GM19463 (cell line): ENCODE data around the gene VPS26B.
"Not testable (repeated sequence)": the region's sequence is repeated elsewhere in the genome, so short reads cannot be mapped to it uniquely, and the experiment has no call there.

Source experiments
- ATAC-seq: cut with Tn5 transposase; IDR thresholded peaks from one replicate; pipeline ENCODE4 v1.9.1; 2021; ENCODE audit warnings: mild to moderate bottlenecking, moderate library complexity; ENCODE audit not compliant: unreplicated experiment

Gene VPS26B

DNA sequence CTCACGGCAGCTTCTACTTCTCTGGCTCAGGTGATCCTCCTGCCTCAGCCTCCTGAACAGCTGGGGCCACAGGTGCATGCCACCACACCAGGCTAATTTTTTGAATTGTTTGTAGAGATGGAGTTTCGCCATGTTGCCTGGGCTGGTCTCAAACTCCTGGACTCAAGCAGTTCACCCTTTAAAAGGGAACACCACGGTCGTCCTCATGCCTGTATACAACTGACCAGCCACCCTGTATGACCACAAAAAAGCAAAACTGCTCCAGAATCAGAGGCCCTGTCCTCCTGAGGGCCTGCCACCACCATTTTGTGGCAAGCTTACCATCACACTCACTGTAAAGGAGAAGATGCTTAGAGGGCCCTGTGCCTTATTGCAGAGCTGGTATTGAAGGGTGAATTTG is 53.9 kb downstream of the VPS26B start:
- ATAC-seq: no peak

DNA sequence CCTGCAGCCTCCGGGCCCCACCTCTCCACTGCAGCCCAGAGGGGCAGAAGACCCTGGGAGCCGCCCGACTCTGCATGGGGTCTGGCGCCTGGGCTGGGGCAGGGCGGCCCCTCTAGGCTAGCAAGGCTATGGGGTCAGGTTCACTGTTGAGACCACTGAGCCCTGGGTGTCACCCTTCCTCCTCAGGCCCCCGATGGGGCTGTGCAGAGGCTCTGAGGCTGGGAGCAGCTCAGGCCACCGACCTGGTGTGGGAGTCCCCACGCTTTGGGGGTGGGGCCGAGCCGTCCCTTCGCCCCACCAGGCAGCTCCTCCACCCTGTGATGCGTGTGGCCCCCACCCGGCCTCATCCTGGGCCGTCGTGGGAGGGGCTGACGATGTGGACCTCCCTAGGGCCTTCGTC is 57.2 kb downstream of the VPS26B start:
- ATAC-seq: not testable (repeated sequence)

DNA sequence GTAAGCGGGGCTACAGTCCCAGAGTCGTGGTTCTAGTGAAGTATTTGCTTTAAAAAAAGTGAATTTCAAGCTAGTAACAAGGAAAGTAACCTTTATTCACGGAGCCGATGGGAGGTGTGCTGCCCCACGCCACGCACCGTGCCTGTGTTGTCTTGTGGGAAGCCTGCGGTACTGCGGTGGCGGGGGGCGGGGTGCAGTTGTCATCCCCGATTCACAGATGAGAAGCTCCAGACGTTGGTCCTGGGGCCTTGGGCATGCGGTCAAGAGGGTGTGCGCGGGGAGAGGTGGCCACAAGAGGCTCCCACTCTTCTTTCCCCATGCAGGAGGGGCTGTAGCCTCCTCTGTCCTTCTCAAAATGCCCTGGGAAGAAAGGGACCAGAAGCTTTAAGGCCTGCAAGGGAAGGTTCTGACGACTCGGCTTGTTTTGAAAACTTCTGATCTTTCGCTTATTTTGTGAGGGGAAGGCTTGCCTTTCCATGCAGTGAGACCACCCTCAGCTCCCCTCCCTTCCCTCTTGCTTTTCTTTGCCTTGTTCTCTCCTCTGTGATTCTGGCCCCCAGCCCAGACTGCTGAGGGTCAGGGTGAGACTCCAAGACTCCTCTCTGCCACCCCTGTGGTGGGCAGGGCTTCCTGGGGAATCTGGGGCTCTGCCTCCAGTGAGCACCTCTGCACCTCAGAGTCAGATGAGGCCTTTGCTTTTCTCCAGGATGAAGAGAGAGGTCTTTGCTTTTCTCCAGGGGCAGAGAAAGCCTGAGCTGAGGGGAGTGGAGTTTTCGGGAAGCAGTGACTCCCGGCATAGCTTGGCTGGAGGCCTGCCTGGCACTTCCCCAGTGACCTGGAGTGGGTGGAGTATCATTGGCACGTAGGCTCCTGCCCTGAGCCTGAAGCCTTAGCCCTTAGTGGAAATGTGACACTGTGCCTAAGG is 57.9 kb downstream of the VPS26B start:
- ATAC-seq: no peak

DNA sequence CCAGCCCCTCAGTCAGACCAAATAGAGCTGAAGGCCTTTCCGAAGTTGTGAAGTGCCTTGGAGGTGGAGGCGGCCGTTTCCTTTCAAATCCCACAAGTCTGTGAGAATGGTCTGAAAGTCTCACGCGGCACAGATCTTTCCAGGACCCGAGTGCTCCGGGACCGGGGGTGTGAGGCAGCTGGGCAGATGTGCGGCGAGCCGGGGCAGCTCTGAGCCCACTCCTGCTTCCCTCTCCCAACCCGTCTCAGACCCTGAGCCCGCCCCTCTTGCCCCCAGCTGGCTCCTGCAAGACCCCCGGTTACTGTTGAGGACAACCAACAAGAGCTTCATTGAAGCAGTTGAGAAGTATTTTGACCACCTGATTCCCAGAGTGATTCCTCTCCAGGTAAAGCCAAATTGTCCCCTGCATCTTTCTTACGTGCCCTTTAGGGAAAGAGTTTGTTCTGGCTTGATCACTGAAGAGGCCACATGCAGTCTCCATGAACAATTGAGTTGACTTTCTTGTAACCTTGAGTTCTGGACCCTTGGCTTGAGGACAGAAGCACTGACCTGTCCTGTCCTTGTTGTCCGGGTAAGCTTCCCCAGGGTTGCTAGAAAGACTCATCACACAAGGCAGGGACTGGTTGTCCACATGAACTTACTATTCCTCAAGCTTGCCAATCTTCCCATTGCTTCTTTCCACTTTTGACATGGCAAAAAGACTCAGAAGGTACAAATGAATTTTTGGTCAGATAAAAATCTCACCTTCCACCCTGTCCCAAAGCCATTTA is 59.2 kb downstream of the VPS26B start:
- no peak for ATAC-seq

DNA sequence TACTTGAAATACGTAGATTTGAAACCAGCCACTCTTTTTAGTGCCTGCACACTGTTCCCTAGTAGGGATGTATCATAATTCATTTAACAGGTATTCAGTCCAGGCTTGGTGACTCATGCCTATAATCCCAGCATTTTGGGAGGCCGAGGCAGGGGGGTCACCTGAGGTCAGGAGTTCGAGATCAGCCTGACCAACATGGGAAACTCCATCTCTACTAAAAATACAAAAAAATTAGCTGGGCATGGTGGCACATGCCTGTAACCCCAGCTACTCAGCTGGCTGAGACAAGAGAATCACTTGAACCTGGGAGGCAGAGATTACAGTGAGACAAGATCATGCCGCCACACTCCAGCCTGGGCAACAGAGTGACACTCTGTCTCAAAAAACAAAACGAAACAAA is 59.9 kb downstream of the VPS26B start:
- ATAC-seq: not testable (repeated sequence)

DNA sequence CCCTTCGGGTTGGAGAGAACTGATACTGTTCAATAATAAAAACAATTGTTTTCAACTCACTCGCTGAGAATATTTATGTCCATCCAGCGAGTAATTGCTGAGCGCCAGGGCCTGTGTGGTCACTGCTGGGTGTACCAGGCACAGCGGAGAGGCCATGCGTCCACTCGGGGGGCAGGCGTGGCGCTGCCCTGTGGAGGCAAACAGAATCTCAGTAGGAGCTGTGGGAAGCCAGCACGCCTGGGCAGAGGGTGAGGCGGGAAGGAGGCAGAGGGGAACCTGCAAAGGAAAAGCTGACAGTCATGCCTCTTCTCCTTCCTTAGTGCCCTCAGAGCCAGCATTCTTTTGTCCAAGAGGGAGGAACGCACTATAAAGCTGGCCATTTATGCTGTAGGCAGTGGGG is 63.1 kb downstream of the VPS26B start:
- no peak for ATAC-seq

DNA sequence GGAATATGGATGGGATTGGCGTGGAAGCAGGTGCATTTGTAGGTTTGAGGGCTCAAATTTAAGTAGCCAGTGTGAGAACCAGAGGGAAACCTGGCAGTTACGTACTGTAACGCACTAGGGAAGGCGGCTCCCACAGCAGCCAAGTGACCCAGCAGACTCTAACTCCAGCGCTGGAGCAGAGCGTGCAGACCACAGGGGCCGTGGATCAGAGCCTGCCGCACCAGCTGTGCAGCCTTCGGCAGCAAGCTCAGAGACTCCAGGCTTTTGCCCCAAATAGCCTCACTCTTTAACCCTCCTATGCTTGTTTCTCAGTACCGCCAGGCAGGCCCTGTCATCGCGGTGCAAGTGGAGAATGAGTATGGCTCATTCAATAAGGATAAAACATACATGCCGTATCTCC is 64.0 kb downstream of the VPS26B start:
- no peak for ATAC-seq

DNA sequence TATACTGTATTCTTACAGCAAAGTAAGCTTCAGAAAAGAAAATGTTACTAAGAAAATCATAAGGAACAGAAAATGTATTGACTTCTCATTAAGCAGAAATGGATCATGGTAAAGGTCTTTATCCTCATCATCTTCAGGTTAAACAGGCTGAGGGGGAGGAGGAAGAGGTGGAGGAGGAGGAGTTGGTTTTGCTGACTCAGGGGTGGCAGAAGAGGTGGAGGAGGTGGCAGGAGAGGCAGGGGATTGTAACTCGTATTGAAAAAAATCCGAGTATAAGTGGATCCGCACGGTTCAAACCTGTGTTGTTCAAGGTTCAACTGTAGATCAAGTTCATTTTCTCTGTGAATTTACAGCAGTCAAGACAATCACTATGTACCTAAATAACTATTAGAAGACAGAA is 64.7 kb downstream of the VPS26B start:
- ATAC-seq: no peak

DNA sequence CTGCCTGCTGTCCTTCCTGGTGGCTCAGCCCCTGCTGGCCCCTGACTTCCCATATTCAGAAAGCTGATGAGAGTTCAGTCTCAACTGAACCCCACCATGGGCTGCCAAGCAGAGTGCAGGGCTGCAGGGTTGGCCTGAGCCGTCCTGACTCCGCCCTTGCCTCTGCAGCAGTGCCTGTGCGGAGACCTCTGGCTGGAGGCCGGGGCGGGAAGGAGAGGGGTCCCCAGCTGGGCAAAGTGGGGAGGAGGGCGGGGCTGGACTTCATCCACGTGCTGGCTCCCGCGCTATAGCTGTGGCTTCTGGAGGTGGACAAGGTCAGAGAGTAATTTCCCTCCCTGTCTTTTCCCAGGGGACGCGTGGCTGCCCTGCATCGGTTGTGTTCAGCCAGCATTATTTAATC is 65.3 kb downstream of the VPS26B start:
- no peak for ATAC-seq

DNA sequence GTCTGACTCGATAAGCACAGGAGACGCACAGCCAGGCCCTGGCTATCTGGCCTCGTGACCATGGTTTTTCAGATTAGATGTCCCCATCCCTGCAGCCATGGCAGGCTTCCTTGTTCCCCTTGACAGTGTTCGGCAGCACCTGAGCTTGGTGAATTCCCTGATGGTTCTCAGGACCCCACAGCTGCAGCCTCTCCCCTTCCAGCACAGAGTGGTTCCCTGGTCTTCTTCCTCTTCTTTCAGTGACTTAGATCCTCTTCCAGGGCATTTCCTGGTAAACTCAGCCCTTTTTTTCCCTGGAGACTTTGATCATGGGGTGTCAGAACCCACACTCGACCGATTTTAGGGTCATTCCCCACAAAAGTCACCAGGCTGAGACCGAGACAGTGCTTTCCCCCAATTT is 66.2 kb downstream of the VPS26B start:
- ATAC-seq: no peak

DNA sequence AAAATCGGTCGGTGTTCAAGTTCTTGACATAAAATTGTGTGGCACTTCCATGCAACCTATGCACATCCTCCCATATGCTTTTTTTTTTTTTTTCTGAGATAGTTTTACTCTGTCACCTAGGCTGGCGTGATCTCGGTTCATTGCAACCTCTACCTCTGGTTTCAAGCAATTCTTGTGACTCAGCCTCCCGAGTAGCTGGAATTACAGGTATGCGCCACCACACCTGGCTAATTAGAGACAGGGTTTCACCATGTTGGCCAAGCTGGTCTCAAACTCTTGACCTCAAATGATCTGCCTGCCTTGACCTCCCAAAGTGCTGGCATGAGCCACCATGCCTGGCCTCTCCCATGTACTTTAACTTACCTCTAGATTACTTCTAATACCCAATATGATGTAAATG is 66.7 kb downstream of the VPS26B start:
- ATAC-seq: no peak

DNA sequence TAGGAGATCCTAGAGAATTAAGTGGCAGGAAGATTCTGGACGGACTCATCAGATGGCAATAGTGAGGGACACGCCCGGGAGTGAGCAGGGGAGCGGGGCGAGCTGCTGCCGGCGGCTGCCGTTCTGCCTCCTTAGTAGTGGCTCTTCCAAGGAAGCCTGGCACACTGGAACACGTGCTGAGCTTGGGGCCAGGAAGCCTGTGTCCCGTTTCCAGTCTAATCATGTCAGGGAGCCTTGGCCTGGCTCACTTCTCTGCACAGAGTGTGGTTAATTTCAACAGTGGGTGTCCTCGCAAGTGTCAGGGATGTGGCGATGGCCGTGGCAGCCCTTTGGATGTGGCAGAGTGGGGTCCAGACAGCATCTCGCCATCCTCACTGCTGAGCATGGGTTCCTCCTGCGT is 68.2 kb downstream of the VPS26B start:
- no peak for ATAC-seq

DNA sequence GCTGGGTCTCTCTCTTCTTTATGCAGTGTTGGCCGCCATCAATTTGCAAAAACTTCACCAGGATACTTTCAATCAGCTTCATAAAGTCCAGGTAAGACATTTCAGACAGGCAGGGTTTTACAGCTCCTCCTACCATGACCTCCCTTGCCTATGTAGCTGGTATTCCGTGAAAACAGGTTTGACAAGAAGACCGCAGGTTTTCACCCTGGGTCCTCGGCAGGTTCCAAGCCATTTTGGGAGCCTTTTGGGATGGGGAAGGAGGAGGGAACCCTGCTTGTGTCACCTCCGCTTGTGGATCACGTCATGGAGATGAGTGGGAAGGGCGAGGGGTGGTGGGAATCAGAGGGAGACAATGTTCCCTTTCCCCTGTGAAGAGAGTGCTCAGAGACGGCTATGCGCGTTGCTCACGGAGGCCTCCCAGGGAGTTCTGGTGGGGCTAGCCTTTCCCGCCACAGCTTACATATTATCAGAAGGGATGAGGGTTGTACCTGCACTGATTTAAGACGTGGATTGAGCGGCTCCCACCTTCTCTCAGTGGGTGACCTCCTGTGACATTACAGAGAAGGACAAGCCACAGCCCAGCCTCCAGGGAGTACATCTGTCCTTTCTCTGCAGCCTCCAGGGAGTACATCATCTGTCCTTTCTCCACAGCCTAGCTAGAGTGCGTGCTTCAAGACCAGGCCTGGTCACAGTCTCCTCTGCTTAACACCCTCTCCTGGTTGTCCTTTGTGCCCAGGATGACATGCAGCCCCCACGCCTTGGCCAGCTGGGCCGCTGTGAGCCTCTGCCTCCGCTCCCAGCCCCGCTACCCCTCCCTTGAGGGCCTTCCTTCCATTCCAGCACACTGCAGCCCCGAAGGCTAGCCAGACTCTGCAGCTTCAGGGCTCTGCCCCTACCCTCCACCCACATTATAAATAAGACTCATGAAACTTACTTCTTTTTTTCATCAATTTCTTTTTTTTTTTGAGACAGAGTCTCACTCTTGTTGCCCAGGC is 68.9 kb downstream of the VPS26B start:
- ATAC-seq: no peak

DNA sequence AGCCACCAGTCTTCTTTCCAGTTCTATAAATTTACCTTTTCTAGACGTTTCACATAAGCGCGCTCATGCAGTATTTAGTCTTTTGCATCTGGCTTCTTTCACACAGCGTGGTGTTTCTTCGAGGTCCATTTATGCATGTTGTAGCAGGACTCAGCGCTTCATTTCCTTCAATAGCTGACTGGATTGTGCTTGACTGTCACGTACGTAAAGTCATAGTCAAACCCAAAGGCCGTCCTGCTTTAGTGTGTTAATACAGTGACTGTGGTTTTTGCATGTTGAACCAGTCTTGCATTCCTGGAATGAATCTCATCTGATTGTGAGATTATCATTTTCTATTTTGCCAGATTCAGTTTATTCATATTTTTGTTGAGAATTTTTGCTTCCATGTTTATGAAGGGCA is 70.2 kb downstream of the VPS26B start:
- ATAC-seq: no peak
